GM12878 (cell line): ENCODE measurements around the gene FGFR4. TPM values are rescaled to one million over a fixed set of nuclear protein-coding genes. Genes with fewer than 3 reads are reported as not detected.

Experiments used
- ATAC-seq: fragments of 200-7000 bp; cut with Tn5 transposase; 3 replicates; pipeline ENCODE4 v1.9.1; 2020; ENCODE audit warnings: mild to moderate bottlenecking, moderate library complexity
- BruUV-seq: library from RNA; stranded (reverse); fragments of 400-500 nt; replicated peaks from 2 replicates; lab custom pipeline; 2021; lab: Mats Ljungman, UMichigan
- CTCF ChIA-PET: fragments of 300-600 bp; sonication (Branson Sonifier 250); formaldehyde crosslinking; extraction: SDS; loops from one replicate; lab custom pipeline; 2021; ENCODE audit warnings: inconsistent platforms; lab: Yijun Ruan, JAX
- POLR2A ChIA-PET: fragments of 350-600 bp; formaldehyde crosslinking; extraction: SDS; loops from one replicate; lab custom pipeline; 2021; ENCODE audit warnings: inconsistent platforms; lab: Charles Lee
- RAD21 ChIA-PET: fragments of 300-600 bp; sonication (Branson Sonifier 250); formaldehyde crosslinking; loops from one replicate; lab custom pipeline; 2023; ENCODE audit warnings: antibody characterized with exemption; ENCODE audit not compliant: unreplicated experiment; lab: Charles Lee
- SMC1A ChIA-PET: fragments of 300-600 bp; sonication (Branson Sonifier 250); formaldehyde crosslinking; loops from one replicate; lab custom pipeline; 2023; ENCODE audit not compliant: unreplicated experiment, uncharacterized antibody; lab: Charles Lee
- DNase-seq: peaks from one replicate; pipeline ENCODE4 v3.0.0-alpha.2; 2011; ENCODE audit warnings: low read depth, low spot score
- FAIRE-seq: peaks from 3 replicates; lab custom pipeline; 2011; peaks lifted over from hg19 to GRCh38; lab: Jason Lieb, UNC
- H2AFZ ChIP-seq: 2 replicates; pipeline ENCODE4 v1.6.0; 2011; ENCODE audit warnings: low read depth, low read length, control low read depth; ENCODE audit not compliant: control insufficient read depth
- H3K27ac ChIP-seq: 2 replicates; pipeline ENCODE4 v1.5.1; 2011; ENCODE audit warnings: control low read depth; ENCODE audit not compliant: control insufficient read depth, insufficient read depth
- H3K27me3 ChIP-seq, 2 experiments: replicated peaks in 1 of 2; 2 replicates each; pipeline versions ENCODE4 v1.6.0 to v1.6.1; 2011; ENCODE audit warnings: low read length in 1 of 2; ENCODE audit not compliant: control insufficient read depth in 2 of 2, insufficient read depth in 2 of 2
- H3K36me3 ChIP-seq, 2 experiments: 2 replicates each; pipeline ENCODE4 v1.5.1; 2011; ENCODE audit warnings: low read length in 1 of 2; ENCODE audit not compliant: control insufficient read depth in 2 of 2, insufficient read depth in 2 of 2
- H3K4me1 ChIP-seq: 2 replicates; pipeline ENCODE4 v1.6.1; 2011; ENCODE audit warnings: mild to moderate bottlenecking, low read length, moderate library complexity, mixed read lengths; ENCODE audit not compliant: control insufficient read depth, insufficient read depth
- H3K4me2 ChIP-seq: 2 replicates; pipeline ENCODE4 v1.6.0; 2011; ENCODE audit warnings: control low read depth; ENCODE audit not compliant: control insufficient read depth, insufficient read depth
- H3K4me3 ChIP-seq: fragments of 200-600 bp; sonication (generic); 2 replicates; pipeline ENCODE4 v1.5.1; 2016
- H3K79me2 ChIP-seq: 2 replicates; pipeline ENCODE4 v1.6.0; 2011; ENCODE audit warnings: low read length; ENCODE audit not compliant: control insufficient read depth, insufficient read depth
- H3K9ac ChIP-seq: 2 replicates; pipeline ENCODE4 v1.8.0; 2011; ENCODE audit warnings: low read length, control low read depth, mixed read lengths; ENCODE audit not compliant: control insufficient read depth, insufficient read depth
- H3K9me3 ChIP-seq: replicated peaks from 3 replicates; pipeline ENCODE4 v1.5.1; 2011; ENCODE audit warnings: mild to moderate bottlenecking, low read length; ENCODE audit not compliant: control insufficient read depth, insufficient read depth
- H4K20me1 ChIP-seq: 2 replicates; pipeline ENCODE4 v1.6.0; 2011; ENCODE audit not compliant: control insufficient read depth, insufficient read depth
- BCL11A ChIP-seq: IDR thresholded peaks from 2 replicates; pipeline ENCODE4 v1.6.1; 2011; ENCODE audit warnings: low read depth, low read length
- BCL3 ChIP-seq: IDR thresholded peaks from 2 replicates; pipeline ENCODE4 v1.6.1; 2011; ENCODE audit warnings: borderline replicate concordance, low read depth, mild to moderate bottlenecking, moderate library complexity, low read length; ENCODE audit not compliant: insufficient read depth, poor library complexity, severe bottlenecking
- E4F1 ChIP-seq: fragments of 450-650 bp; IDR thresholded peaks from 2 replicates; pipeline ENCODE4 v1.6.1; 2018; ENCODE audit warnings: borderline replicate concordance, mild to moderate bottlenecking; ENCODE audit not compliant: partially characterized antibody
- ELK1 ChIP-seq: IDR thresholded peaks from 2 replicates; pipeline ENCODE4 v1.6.1; 2012; ENCODE audit warnings: low read depth, low read length, improper control_type of control experiment
- EZH2 ChIP-seq: IDR thresholded peaks from 2 replicates; pipeline ENCODE4 v1.6.1; 2012; ENCODE audit warnings: low read depth, mild to moderate bottlenecking, control low read depth, inconsistent platforms, low read length, borderline replicate concordance; ENCODE audit not compliant: control insufficient read depth
- KAT2A ChIP-seq: conservative IDR thresholded peaks from 2 replicates; pipeline ENCODE4 v1.6.1; 2011; ENCODE audit warnings: low read depth, low read length; ENCODE audit not compliant: control insufficient read depth
- NFYA ChIP-seq: IDR thresholded peaks from 2 replicates; pipeline ENCODE4 v1.6.1; 2011; ENCODE audit warnings: low read depth, mild to moderate bottlenecking, low read length, improper control_type of control experiment, borderline replicate concordance
- RBBP5 ChIP-seq: fragments of 200-600 bp; sonication (generic); conservative IDR thresholded peaks from 2 replicates; pipeline ENCODE4 v1.6.1; 2016
- SMAD5 ChIP-seq: IDR thresholded peaks from 2 replicates; pipeline ENCODE4 v1.6.1; 2016; ENCODE audit warnings: antibody characterized with exemption, low read depth
- SUPT20H ChIP-seq: IDR thresholded peaks from 2 replicates; pipeline ENCODE4 v1.6.1; 2011; ENCODE audit warnings: low read depth, mild to moderate bottlenecking, low read length, moderate library complexity, borderline replicate concordance; ENCODE audit not compliant: control insufficient read depth
- TCF12 ChIP-seq: IDR thresholded peaks from 2 replicates; pipeline ENCODE4 v1.6.1; 2011; ENCODE audit warnings: low read depth, mild to moderate bottlenecking, low read length
- TCF3 ChIP-seq: IDR thresholded peaks from 2 replicates; pipeline ENCODE4 v1.6.1; 2012; ENCODE audit warnings: low read depth, mild to moderate bottlenecking, low read length, borderline replicate concordance; ENCODE audit not compliant: insufficient read depth
- ZNF207 ChIP-seq: fragments of 450-650 bp; IDR thresholded peaks from 2 replicates; pipeline ENCODE4 v1.6.1; 2014; ENCODE audit warnings: antibody characterized with exemption, mild to moderate bottlenecking, borderline replicate concordance
- WGBS: methylation state at CpG from one replicate; pipeline ENCODE4 v1.1.6; 2016; ENCODE audit warnings: low lambda C conversion rate; ENCODE audit not compliant: insufficient replicate concordance, insufficient coverage; ENCODE audit errors: missing lambda C conversion rate; 5-methylcytosine and 5-hydroxymethylcytosine counted together
- in situ Hi-C: fragments of 300-500 bp; cut with MboI; formaldehyde crosslinking; loops from 9 replicates; pipeline ENCODE4 v1.14.3; 2018; ENCODE audit warnings: mixed read lengths
- intact Hi-C: fragments of 100-400 bp; cut with micrococcal nuclease; formaldehyde crosslinking; loops from one replicate; pipeline ENCODE4 v1.14.2; 2022; ENCODE audit not compliant: unreplicated experiment
- polyA plus RNA-seq, 11 experiments: library from polyadenylated mRNA; depleted of rRNA in 4 of 11; unstranded in 6 of 11; stranded (reverse) in 5 of 11; fragments of >200 nt; fragmentation: Nextera tagmentation in 4 of 11; fragmentation: Illumina TruSeq in 1 of 11; extraction: Ambion mirVana in 4 of 11; extraction: Trizol in 1 of 11; gene quantifications; 1 replicate in 1 of 11; 2 replicates in 10 of 11; pipeline versions ENCODE4 v1.2.1 to v1.2.3, GENCODE V29; 2011 to 2016; ENCODE audit warnings: inconsistent platforms in 2 of 11, missing spikeins in 2 of 11, low read depth in 1 of 11
- total RNA-seq, 4 experiments: library from RNA; depleted of rRNA in 3 of 4; stranded (reverse); fragments of >200 nt in 3 of 4; fragmentation: Illumina TruSeq in 1 of 4; extraction: Trizol in 1 of 4; gene quantifications; 2 replicates each; pipeline versions ENCODE4 v1.2.1 to v1.2.3, GENCODE V29; 2013 to 2021
- TF ChIP-seq, protein P1 (sequence below): fragments of 450-650 bp; IDR thresholded peaks from 2 replicates; pipeline ENCODE4 v1.6.1; 2018; ENCODE audit warnings: mild to moderate bottlenecking, low read depth, moderate library complexity; ENCODE audit not compliant: partially characterized antibody

FGFR4 gene
- total and polyA plus RNA-seq, 10 of the 15 experiments (the other 5 are each of a cell fraction or from before 2014, with no cell fraction given), result 0.17 to 0.77 (median 0.28) TPM; not detected in 5

GRCh38 chr5:177043958-177044357 is 42.8 kb upstream of the FGFR4 start:
- POLR2A ChIA-PET, result no interaction called here
- Histone ChIP-seq H3K4me2 (no peak overlapping the region), H3K9me3 (no peaks in the 10 kb centered on the region)
- TF ChIP-seq, protein P1, sequence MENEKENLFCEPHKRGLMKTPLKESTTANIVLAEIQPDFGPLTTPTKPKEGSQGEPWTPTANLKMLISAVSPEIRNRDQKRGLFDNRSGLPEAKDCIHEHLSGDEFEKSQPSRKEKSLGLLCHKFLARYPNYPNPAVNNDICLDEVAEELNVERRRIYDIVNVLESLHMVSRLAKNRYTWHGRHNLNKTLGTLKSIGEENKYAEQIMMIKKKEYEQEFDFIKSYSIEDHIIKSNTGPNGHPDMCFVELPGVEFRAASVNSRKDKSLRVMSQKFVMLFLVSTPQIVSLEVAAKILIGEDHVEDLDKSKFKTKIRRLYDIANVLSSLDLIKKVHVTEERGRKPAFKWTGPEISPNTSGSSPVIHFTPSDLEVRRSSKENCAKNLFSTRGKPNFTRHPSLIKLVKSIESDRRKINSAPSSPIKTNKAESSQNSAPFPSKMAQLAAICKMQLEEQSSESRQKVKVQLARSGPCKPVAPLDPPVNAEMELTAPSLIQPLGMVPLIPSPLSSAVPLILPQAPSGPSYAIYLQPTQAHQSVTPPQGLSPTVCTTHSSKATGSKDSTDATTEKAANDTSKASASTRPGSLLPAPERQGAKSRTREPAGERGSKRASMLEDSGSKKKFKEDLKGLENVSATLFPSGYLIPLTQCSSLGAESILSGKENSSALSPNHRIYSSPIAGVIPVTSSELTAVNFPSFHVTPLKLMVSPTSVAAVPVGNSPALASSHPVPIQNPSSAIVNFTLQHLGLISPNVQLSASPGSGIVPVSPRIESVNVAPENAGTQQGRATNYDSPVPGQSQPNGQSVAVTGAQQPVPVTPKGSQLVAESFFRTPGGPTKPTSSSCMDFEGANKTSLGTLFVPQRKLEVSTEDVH, result no peak
- no peak for TF ChIP-seq TCF3
- TF ChIP-seq ELK1, result no peak
- no peak for TF ChIP-seq EZH2
- TF ChIP-seq SMAD5, result no peak
- TF ChIP-seq BCL3, result no peak
- no peak for TF ChIP-seq NFYA
- no peak for TF ChIP-seq RBBP5
- no peak for TF ChIP-seq TCF12
- no peak for TF ChIP-seq ZNF207
- no peak for TF ChIP-seq E4F1
- no peak for TF ChIP-seq BCL11A
- TF ChIP-seq KAT2A, result no peak
- TF ChIP-seq SUPT20H, result no peak
- TF ChIP-seq, all 136 proteins: peak for 0
- no peaks in the 10 kb centered on the region for H3K4me1 ChIP-seq
- FAIRE-seq (no peak), DNase-seq (no peak), ATAC-seq (no peak)
- ChIA-PET CTCF (interaction anchor here (1.4 kb wide), 1 partner anchor 383 kb away, joined by 3 read pairs; no protein-coding TSS in a partner anchor), SMC1A (no interaction called here), RAD21 (no interaction called here)
- H3K36me3 ChIP-seq, result peaks cover 10 to 13% of the 10 kb centered on the region in 2 experiments
- no peaks in the 10 kb centered on the region for H4K20me1 ChIP-seq
- WGBS, result 100% methylated on average over 1 of the region's 1 CpG
- intact Hi-C loops, result no loop called here
- H2AFZ ChIP-seq, result no peak overlapping the region
- no peaks in the 10 kb centered on the region for H3K79me2 ChIP-seq
- no peak overlapping the region for H3K4me3 ChIP-seq
- H3K27ac ChIP-seq, result no peak overlapping the region
- no TSS peak for BruUV-seq
- in situ Hi-C loops, result no loop called here
- no peaks in the 10 kb centered on the region for H3K27me3 ChIP-seq
- H3K9ac ChIP-seq, result no peak overlapping the region
